ENCODE measurements around the gene DIP2C.
"Not testable (repeated sequence)": the region's sequence is repeated elsewhere in the genome, so short reads cannot be mapped to it uniquely, and the experiment has no call there.

DIP2C gene

GRCh38 chr10:427761-428519, 261.5 kb downstream of the DIP2C start:
- DNase-seq, result no peak

- not testable (repeated sequence) for DNase-seq
Observed at GRCh38 chr10:425365-425764, 264.1 kb downstream of the DIP2C start.

GRCh38 chr10:424724-425123, 264.7 kb downstream of the DIP2C start:
- DNase-seq, result not testable (repeated sequence)

GRCh38 chr10:423178-423577, 266.3 kb downstream of the DIP2C start:
- no peak for DNase-seq

GRCh38 chr10:422675-423074, 266.8 kb downstream of the DIP2C start:
- no peak for DNase-seq

- DNase-seq, result no peak
Observed at GRCh38 chr10:422241-422640, 267.2 kb downstream of the DIP2C start.

GRCh38 chr10:421170-421569, 268.3 kb downstream of the DIP2C start:
- no peak for DNase-seq

- no peak for DNase-seq
Observed at GRCh38 chr10:420154-421121, 269.0 kb downstream of the DIP2C start.

- DNase-seq, result no peak
Observed at GRCh38 chr10:418894-419293, 270.6 kb downstream of the DIP2C start.

GRCh38 chr10:418226-418625, 271.2 kb downstream of the DIP2C start:
- no peak for DNase-seq

GRCh38 chr10:416091-416515, 273.4 kb downstream of the DIP2C start:
- DNase-seq, result no peak

GRCh38 chr10:413662-414071, 275.8 kb downstream of the DIP2C start:
- no peak for DNase-seq

- DNase-seq, result no peak
Observed at GRCh38 chr10:412109-412508, 277.4 kb downstream of the DIP2C start.

- no peak for DNase-seq
Observed at GRCh38 chr10:411603-412002, 277.9 kb downstream of the DIP2C start.

- no peak for DNase-seq
Observed at GRCh38 chr10:409408-410040, 279.9 kb downstream of the DIP2C start.

GRCh38 chr10:408236-408635, 281.2 kb downstream of the DIP2C start:
- no peak for DNase-seq

GRCh38 chr10:406976-407375, 282.5 kb downstream of the DIP2C start:
- DNase-seq, result no peak

GRCh38 chr10:405648-406047, 283.8 kb downstream of the DIP2C start:
- no peak for DNase-seq

GRCh38 chr10:404991-405390, 284.5 kb downstream of the DIP2C start:
- DNase-seq, result no peak

- no peak for DNase-seq
Observed at GRCh38 chr10:404346-404745, 285.1 kb downstream of the DIP2C start.

- no peak for DNase-seq
Observed at GRCh38 chr10:398954-399353, 290.5 kb downstream of the DIP2C start.

- no peak for DNase-seq
Observed at GRCh38 chr10:397321-398068, 292.0 kb downstream of the DIP2C start.
